ENCODE results near the gene CRYBA4.
"Not testable (repeated sequence)": the region's sequence is repeated elsewhere in the genome, so short reads cannot be mapped to it uniquely, and the experiment has no call there.

The CRYBA4 gene

DNA sequence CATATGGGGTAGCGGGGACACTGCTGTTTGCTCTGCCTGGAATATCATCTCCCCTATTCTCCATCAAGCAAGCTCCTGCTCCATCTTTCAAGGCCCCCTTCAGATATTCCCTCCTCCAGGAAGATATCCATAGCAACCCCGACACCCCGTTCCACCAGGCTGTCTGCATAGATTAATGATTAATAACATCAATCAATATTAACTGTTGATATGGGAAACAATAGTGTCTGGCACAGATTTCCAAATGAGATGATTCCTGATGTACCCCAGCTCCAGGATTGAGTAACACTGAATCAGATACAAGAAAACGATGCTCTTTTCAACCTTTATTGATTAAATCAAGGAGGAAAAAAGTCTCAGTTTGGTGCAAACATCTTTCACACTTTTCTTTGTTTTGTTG lies 24.3 kb upstream of the CRYBA4 start:
- DNase-seq = no peak

DNA sequence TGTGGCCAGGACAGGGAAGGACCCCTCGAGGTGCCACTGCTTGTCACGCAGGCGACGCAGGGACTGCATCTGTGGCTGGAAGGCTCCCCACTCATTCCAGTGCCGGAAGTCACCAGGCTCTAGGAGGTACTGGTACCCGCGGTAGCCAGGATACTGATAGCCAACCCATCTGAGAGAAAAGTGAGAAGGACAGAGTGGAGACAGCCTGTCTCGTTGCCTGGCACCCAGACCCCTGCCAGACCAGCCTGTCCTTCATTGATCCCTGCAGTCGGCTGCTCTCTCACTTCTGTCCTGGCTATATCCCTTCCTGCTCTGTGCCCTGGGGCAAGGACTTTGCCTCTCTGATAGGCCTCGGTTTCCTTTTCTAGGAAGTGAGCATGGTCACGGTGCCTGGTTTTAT lies 22.3 kb upstream of the CRYBA4 start:
- DNase-seq = no peak

DNA sequence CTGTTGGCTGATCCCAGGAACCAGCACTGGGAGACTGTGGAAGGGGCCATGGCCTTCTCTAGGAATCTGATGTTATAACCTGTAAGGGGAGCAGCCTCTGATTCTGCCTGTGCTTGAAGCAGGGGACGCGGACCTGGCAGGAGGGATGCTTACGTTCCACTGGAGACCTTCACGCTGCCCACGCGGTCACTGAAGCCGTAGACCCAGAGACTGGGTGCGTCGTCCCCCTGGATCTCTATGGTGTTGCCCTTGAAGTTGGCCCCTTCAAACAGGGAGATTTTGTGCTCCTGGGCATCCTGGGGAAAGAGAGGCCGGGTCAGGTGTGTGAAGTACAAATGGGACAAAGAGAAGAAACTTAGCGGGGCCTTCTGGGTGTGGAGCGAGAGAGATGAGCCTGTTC lies 20.0 kb upstream of the CRYBA4 start:
- DNase-seq = no peak

DNA sequence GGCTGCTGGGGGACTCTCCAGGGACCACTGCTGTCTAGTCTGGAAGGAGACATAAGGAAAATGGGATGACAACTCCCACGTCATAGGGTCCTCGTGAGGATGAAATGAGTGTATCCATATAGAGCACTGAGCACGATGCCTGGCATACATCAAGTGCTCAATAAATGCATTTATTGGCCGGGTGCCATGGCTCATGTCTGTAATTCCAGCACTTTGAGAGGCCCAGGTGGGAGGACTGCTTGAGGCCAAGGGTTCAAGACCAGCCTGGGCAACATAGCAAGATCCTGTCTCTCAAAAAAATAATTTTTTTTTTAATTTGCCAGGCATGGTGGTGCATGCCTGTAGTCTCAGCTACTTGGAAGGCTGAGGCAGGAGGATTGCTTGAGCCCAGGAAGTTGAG lies 19.6 kb upstream of the CRYBA4 start:
- DNase-seq = no peak

DNA sequence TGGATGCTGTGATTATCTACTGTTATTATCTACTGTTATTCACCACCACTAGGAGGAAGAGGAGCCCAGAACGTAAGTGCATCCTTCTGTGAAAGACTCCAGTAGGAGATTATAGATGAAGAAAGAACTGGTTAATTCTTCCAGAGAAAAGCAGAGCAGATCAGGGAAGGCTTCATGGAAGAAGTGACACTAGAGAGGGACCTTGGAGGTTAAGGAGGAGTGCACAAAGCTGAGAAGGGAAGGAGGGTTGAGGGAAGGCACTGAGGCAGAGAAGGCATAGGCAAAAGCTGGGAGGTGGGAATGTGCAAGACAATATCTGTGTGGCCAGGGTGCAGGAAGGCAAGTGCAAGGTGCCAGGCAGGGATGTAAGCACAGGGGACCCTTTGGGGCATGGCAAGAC lies 17.4 kb upstream of the CRYBA4 start:
- no peak for DNase-seq

DNA sequence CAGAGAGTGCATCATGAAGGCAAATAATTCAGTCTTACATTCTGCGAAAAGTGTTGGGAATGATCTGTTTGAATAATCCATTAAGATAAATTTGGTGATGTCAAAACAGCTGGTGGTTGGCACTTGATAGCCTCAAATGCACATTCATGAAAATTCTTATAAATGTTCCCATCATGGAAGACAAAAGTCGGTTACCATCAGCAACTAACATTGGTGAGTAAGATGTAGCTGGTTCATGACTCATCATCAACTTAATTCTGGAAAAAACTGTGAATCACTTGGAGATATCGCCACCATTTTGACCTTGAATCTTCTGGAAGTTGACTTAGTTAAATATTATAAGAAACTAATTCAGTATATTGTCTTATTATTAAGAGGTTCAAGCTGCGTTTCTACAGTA lies 15.2 kb upstream of the CRYBA4 start:
- DNase-seq = no peak

DNA sequence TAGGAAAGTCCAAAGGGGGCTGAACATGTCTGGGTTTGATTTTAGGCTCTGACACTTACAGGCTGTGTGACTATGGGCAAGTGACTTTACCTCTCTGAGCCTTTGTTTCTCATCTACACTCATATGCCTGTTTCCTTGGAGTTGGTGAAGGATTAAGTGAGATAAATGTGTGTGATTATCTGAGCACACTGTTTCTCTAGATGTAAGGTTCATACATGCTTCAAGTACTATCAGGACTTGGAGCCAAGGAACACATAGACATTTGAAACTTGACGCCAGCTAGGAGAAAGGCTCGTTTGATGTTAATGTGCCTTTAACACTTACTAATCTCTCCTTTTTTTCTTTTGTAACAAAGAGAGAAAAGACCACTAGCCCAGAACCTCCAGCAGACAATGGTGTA lies 13.6 kb upstream of the CRYBA4 start:
- no peak for DNase-seq

DNA sequence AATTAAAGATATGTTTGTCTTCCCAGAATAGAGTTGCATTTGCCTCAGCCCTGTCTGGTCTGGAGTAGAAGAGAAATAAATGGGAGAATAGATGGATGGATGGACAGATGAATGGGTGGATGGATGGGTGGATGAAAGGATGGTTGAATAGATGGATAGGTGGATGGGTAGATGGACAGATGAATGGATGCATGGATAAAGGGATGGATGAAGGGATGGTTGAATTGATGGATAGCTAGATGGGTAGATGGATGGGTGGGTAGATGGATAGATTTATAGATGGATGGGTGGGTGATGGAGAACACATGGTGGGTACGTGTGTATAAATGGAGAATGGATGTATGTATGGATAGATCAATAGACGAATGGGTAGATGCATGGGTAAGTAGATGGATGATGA lies 12.5 kb upstream of the CRYBA4 start:
- no peak for DNase-seq

DNA sequence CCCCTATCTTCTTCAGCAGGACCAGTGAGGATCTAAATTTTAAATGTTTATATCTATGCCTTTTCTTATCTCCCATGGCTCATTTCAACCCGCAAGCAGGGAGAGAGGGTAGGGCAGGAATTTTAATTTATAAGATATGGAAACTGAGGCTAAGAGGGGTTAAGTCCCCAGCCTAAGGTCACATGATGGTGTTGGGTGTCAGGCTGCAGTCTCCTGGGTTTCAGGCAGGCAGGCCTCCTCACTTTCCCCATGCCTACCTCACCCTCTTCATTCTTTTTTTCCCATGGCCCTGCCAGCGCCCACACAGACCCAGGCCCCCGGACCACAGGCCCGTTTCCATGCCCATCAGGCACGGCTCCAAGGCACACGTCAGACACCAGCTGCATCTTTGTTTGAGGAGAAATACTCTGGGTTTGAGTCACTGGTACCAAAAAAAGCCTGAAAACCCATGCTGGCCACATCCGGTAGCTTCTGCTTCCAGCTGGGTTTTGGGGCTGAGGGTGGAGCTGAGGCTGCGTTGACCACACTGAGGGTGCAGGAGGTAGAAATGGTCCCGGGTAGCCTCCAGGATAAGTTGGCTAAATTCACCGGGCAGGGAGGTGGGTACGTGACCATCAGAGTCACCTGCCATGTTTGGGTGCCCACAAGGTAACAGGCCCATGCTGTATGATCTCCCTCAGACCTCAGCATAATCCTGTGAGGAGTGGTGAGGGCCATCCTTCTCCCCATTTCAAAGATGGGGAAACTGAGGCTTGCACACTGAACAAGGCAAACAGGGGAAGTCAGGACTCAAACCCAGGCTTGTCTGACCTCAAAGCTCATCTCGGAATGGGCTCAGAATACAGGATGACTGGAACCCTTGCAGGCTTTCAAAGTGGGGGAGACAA lies 11.4 kb upstream of the CRYBA4 start:
- DNase-seq = no peak

DNA sequence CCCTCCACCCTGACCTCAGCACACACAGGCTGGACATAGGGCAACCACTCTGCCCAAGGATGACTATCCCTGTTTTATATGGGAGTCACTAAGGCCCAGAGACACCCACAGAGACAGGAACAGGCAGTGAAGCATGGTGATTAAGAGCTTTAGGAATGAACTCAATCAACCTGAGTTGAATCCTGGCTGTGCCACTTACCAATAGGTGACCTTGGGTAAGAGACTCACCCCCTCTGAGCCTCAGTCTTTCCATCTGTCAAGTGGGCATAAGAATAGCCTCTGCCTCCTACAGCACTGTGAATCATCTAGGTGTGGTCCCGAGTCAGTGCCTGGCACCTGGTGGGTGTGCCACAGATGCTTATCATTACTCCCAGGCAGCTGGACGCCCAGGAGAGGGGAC lies 10.8 kb upstream of the CRYBA4 start:
- no peak for DNase-seq

DNA sequence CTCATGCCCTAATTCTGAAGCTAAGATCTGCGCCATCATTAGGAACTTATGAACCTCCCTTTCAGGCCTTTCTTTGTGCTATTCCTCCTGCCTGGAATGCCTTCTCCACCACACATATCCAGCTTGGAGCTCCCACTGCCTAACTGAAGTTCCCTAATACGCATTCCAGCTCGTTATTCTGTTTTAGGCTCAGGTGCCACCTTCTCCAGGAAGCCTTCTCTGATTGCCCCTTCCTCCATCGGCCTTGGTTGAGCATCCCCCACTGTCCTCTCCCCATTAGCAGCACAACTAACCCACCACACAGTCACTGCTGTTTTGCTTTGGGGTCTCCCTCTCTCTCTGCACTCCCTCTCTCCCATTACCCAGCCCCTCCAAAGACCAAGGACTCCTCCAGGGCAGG lies 9.1 kb upstream of the CRYBA4 start:
- no peak for DNase-seq

DNA sequence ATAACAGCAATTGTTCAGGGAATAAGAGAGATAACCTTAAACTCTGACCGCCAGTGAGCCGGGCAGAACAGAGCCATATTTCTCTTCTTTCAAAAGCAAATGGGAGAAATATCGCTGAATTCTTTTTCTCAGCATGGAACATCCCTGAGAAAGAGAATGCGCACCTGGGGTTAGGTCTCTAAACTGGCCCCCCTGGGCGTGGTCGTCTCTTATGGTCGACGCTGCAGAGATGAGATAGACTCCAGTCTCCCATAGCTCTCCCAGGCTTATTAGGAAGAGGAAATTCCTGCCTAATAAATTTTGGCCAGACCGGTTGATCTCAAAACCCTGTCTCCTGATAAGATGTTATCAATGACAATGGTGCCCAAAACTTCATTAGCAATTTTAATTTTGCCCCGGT lies 8.0 kb upstream of the CRYBA4 start:
- DNase-seq = not testable (repeated sequence)

DNA sequence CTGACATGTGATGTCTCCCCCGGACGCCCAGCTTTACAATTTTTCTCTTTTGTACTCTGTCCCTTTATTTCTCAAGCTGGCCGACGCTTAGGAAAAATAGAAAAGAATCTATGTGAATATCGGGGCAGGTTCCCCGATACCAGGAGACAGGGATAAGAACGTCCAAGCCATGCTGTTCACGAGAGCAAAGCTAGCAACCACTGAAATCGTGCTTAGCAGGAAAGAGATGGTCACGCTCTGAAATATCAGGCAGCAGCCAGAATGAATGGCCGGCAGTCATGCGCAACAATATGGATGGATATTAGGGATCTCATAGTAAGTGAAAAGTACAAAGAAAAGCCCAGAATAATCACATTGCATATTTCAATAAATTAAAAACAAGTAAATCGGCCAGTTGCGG lies 7.4 kb upstream of the CRYBA4 start:
- no peak for DNase-seq

DNA sequence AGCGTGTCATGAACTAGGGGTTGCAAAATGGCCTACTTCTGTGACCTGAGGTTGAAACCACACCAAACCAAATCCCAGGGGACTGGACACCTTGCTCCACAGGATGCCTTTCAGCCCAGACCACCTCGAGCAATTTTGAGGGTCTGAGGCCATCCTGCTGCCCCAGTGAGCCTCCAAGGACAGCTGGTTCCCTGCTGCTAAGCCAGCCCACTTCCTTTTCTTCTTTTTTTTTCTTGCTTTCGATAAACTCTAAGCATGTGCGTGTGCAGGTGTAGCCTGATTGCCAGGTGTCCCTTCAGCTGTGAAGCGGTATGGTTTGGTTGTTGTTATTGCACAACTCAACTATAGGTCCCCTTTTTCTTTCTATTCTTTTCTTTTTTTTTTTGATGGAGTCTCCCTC lies 6.6 kb upstream of the CRYBA4 start:
- DNase-seq = no peak

DNA sequence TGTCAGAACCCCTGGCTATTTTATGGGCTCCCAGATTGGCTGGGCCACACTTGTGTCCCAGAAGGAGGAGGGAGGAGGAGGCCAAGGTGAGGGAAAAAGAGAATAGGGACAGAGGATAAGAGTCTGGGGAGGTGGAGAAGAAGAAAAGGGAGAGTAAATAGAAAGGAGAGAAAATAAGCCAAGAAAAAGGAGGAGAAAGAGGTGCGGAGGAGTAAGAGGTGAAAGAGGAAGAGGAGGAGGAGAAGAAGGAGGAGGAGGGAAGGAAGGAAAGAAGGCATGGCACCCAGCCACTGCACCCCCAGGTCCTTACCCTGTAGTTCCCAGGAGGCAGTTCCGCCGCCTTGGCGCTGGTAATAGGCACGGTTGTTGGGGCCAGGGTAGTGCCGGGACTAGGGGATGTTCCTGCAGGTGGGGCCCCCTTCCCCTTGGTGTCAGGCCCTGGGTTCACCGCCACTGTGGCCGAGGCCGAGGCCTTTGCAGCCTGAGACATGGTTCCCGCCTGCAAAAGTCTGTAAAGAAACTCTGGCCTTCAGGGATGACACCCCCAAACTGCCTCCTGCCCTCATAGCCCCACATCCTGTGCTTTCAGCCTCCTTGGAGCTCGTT lies 5.8 kb upstream of the CRYBA4 start:
- no peak for DNase-seq

DNA sequence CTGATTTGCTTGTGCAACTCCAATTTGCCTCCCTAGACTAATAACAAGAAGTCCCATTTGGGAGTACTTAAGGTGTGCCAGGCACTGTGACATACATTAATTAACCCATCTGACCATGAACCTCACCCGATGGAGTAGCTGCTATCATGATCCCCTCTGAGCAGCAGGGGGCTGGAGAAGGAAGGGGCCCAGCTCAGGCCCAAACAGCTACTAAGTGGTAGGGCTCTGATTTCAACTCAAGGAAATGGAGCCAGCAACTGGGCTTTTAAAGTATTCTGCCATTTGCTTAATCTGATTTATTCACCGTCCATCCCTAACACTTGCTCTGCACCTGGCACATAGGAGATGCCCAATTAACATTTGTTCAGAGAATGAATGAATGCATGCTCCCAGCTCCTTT lies 5.1 kb upstream of the CRYBA4 start:
- DNase-seq = no peak

DNA sequence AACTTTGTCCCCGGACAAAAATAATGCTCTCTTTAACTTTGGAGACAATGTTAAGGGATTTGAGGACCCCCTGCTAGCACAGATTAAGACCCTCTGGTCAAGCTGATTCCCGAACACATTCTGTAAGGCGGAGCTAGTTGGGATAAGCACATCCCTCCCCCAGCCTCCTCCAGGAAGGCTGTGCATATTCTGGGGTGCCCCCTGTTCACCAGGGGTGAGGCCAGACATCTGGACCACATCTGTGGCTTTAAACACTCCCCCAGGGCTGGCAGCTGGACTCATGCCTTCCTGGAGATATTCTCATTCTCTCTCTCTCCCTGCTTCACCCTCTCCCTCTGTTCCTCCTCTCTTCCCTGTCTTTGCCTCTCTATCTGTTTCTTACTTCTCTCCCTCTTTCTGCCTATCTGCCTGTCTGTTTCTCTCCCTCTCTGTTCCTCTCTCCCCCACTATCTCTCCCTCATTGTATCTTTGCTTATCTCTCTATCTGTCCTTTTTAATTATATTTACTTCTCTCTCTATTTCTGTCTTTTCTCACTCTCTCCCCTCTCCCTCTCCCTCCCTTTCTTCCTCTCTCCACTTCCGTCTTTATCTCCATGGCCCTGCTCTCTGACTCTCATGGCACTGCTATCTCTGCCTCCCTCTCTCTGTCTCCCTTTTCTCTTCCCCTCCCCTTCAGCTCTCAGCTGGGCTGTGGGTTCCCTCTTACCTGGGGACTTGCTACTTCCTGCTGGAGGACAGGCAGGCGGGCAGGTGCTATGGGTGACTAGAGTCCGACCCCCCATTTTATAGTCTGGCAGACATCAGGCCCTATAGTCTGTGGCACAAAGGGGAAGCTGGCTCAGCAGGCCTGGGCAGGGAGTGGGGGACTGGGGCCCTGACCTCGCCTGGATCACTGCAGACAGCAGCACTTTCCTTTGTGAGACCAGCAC lies 4.2 kb upstream of the CRYBA4 start, which contains the start of gene CRYBB1:
TSS of gene CRYBB1 (minus strand) at position 757 of the 929 bp plus-strand sequence. CDS start 1,708 bp downstream, outside the sequence.
- no peak for DNase-seq

DNA sequence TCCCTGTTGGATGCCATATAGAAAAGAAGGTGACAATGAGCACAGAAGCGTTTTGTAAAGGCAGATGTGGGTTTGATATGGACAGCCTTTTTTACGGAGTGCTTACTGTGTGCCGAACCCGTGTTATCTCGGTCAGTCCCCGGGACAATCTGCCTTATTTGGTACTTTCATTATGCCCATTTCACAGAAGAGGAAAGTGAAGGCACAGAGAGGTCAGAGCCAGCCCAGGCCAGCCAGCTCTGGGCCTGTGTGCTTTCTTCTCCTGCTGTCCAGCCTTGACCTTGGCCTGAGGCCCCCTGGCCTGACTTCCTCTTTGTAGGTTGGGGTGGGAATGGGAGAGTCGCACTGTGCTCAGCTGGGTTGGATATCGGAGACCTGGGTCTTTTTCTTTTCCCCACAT lies 3.3 kb upstream of the CRYBA4 start:
- DNase-seq = no peak

DNA sequence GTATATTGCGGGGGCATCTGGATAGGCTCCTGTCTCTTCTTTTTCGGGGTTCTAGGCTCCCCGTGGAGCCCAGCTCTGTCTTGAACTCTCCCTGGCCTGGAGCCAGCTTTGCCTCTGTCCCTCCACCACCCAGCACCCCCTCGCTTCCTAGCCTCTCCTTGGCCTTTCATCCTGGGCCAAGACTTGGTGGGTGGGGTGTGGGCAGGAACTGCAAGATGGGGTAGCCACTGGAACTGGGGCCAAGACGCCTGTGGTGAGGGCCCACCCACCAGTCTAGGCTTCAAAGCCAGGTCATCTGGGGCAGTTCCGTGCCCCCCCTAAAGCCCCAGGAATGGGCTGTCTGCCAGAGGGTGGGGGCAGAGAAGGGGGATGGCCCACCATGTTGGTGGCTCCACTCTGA lies 2.3 kb upstream of the CRYBA4 start:
- no peak for DNase-seq

DNA sequence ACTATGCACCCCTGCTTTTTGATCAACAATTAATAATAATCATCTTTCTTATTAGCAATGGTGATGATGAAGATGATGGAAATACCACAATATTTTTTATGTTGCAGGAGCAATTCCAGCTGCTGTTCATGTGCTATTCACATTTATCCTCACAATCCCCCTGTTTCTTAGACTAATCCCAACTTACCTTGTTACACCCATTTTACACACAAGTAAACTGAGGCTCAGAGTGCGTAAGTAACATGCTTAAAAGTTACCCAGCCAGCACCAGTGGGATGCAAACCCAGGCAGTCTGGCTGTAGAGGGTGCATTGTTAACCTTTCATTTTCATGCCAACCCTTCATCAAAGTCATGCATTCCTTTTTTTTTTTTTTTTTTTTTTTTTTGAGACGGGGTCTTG lies 1.6 kb upstream of the CRYBA4 start:
- no peak for DNase-seq

DNA sequence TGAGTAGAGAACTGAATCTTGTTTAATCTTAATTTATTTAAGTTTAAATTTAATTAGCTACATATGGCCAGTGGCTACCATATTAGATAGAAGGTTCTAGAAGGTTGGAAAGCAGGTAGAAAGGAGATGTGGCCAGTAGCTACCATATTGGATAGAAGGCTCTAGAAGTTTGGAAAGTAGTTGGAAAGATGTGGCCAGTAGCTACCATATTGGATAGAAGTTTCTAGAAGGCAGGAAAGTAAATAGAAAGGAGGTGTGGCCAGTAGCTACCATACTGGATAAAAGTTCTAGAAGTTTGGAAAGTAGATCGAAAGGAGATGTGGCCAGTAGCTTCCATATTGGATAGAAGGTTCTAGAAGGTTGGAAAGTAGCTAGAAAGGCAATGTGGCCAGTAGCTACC lies 2.2 kb downstream of the CRYBA4 start:
- no peak for DNase-seq

DNA sequence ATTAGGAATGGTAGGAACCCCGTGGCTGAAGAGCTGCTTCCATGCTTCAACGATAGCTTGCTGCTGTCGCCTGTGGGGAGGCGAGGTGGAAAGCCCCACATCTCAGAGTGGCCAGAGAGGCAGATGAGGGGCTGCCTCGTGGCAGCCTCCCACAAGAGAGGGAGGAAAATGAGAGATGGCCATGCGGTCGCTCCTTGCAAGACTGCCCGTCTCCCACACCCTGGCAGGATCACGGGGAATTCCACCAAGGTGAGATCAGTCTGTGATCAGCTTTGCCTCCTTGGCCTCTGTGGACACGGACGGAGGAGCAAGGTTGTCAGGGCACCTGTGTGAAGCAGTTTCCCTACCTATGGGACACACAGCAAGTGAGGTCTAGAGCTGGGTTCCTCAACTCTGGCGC lies 3.0 kb downstream of the CRYBA4 start:
- DNase-seq = no peak

DNA sequence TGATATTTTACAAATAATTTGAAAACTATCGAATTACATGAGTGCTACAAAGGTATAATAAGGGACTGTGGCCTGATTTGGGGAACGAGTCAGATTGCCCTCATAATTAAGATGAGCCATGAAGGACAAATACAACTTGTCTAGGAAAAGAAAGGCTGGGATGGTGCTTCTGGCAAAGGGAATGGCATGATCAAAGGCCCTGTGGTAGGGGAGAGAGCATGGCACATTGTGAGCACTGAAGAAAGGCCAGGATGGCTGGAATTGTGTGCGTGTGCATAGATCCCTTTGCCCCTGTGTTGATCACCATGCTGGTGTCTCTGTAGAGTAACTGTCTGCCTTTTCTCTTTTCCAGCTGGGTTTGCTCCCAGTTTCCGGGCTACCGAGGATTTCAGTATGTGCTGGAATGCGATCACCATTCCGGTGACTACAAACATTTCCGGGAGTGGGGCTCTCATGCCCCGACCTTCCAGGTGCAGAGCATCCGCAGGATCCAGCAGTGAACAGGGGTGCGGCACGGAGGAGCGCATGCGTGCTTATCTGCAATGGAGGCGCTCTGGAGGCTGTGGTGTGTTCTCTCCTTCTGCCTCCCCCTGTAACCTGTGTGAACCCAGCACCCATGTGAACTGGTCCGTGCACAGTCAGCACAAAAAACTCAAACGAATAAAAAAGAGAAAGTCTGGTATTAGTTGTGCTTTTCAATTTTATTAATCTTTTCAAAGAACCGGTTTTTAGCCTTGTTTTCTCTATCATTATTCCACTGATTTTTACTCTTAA lies 8.4 kb downstream of the CRYBA4 start:
- DNase-seq = no peak
